HFFc6 (cell line): ENCODE measurements around the gene HOOK2. TPM values are rescaled to one million over a fixed set of nuclear protein-coding genes. Genes with fewer than 3 reads are reported as not detected.

Source experiments
- DNase-seq: peaks from one replicate; pipeline ENCODE4 v3.0.0-alpha.2; 2018
- H3K27ac Mint-ChIP-seq: 2 replicates; pipeline ENCODE4 v1.8.0; 2020; ENCODE audit warnings: mild to moderate bottlenecking, mixed read lengths
- H3K27me3 Mint-ChIP-seq: 2 replicates; pipeline ENCODE4 v1.8.0; 2021; ENCODE audit warnings: mild to moderate bottlenecking, moderate library complexity, mixed read lengths; ENCODE audit not compliant: insufficient read depth
- H3K36me3 Mint-ChIP-seq: 2 replicates; pipeline ENCODE4 v1.8.0; 2021; ENCODE audit warnings: low read depth, mixed read lengths
- H3K4me1 Mint-ChIP-seq: 2 replicates; pipeline ENCODE4 v1.8.0; 2020; ENCODE audit warnings: low read depth, mixed read lengths
- H3K4me3 Mint-ChIP-seq: 2 replicates; pipeline ENCODE4 v1.8.0; 2020; ENCODE audit warnings: mild to moderate bottlenecking, moderate library complexity, mixed read lengths
- H3K9me3 Mint-ChIP-seq: 2 replicates; pipeline ENCODE4 v1.8.0; 2020; ENCODE audit warnings: mild to moderate bottlenecking, mixed read lengths
- CTCF ChIP-seq: fragments of 200-600 bp; sonication (generic); IDR thresholded peaks from 2 replicates; pipeline ENCODE4 v1.5.0; 2021; ENCODE audit warnings: antibody characterized with exemption, mild to moderate bottlenecking
- total RNA-seq, 6 experiments: library from RNA; stranded (reverse); fragmentation: NEBNext Ultra II Directional; extraction: Animal tissue kit (Norgen Biotek cat#: 25700); gene quantifications; 2 replicates in 1 of 6; 3 replicates in 5 of 6; pipeline ENCODE4 v1.2.3, GENCODE V29; 2021

The HOOK2 gene
- total RNA-seq, 6 experiments from 2014 or later: 10.5 to 13.8 (median 11.5) TPM

GRCh38 chr19:12722566-12723380, 52.6 kb downstream of the HOOK2 start:
- Mint-ChIP-seq H3K27me3 (peaks cover 9% of the 10 kb centered on the region), H3K4me3 (peak overlapping the region; percentile 97), H3K4me1 (peaks cover 43% of the 10 kb centered on the region), H3K36me3 (peaks cover 26% of the 10 kb centered on the region), H3K27ac (peak overlapping the region; percentile 99), H3K9me3 (no peaks in the 10 kb centered on the region)
- no peak for TF ChIP-seq CTCF
- peak; percentile 99 for DNase-seq

GRCh38 chr19:12721656-12722565, 53.4 kb downstream of the HOOK2 start:
- DNase-seq: peak; percentile 42
- Mint-ChIP-seq H3K27me3 (peaks cover 9% of the 10 kb centered on the region), H3K9me3 (no peaks in the 10 kb centered on the region), H3K27ac (peak overlapping the region; percentile 99), H3K4me3 (peak overlapping the region; percentile 97), H3K4me1 (peaks cover 43% of the 10 kb centered on the region), H3K36me3 (peaks cover 25% of the 10 kb centered on the region)
- no peak for TF ChIP-seq CTCF

GRCh38 chr19:12720851-12721655, 54.3 kb downstream of the HOOK2 start:
- Mint-ChIP-seq H3K4me3 (peak overlapping the region; percentile 97), H3K27me3 (peaks cover 12% of the 10 kb centered on the region), H3K9me3 (no peaks in the 10 kb centered on the region), H3K27ac (peak overlapping the region; percentile 99), H3K36me3 (peaks cover 21% of the 10 kb centered on the region), H3K4me1 (peaks cover 43% of the 10 kb centered on the region)
- DNase-seq: peak; percentile 5
- TF ChIP-seq CTCF: no peak

- Mint-ChIP-seq H3K4me1 (peaks cover 43% of the 10 kb centered on the region), H3K27ac (peak overlapping the region; percentile 85), H3K4me3 (peak overlapping the region; percentile 94), H3K36me3 (peaks cover 25% of the 10 kb centered on the region), H3K27me3 (peaks cover 12% of the 10 kb centered on the region), H3K9me3 (no peaks in the 10 kb centered on the region)
- no peak for TF ChIP-seq CTCF
- DNase-seq: no peak
Measured at GRCh38 chr19:12720296-12720695, 55.1 kb downstream of the HOOK2 start.

GRCh38 chr19:12715929-12716328, 59.4 kb downstream of the HOOK2 start:
- TF ChIP-seq CTCF: no peak
- Mint-ChIP-seq H3K9me3 (no peaks in the 10 kb centered on the region), H3K27ac (no peak overlapping the region), H3K36me3 (peaks cover 30% of the 10 kb centered on the region), H3K4me1 (peaks cover 22% of the 10 kb centered on the region), H3K27me3 (peaks cover 3% of the 10 kb centered on the region), H3K4me3 (no peak overlapping the region)
- DNase-seq: no peak
